Gastroesophageal sphincter (tissue), 4 donors: Measurements from ENCODE around the gene GNAQ. TPM values are rescaled to one million over a fixed set of nuclear protein-coding genes. Genes with fewer than 3 reads are reported as not detected.
"Not testable (repeated sequence)": the region's sequence is repeated elsewhere in the genome, so short reads cannot be mapped to it uniquely, and the experiment has no call there.

Source experiments
- ATAC-seq: fragments of 150-250 bp; one replicate; pipeline ENCODE4 v1.9.1; 2016; ENCODE audit warnings: mild to moderate bottlenecking, moderate library complexity
- H3K27ac ChIP-seq, 4 donors: fragments of 200-600 bp; sonication (generic) in 3 of 4; 1 replicate in 3 of 4; 2 replicates in 1 of 4; pipeline ENCODE4 v1.5.1; 2016 to 2019
- H3K27me3 ChIP-seq: fragments of 200-600 bp; sonication (generic); one replicate; pipeline ENCODE4 v1.5.1; 2019
- H3K36me3 ChIP-seq, 2 donors: fragments of 200-600 bp; sonication (generic); one replicate each; pipeline ENCODE4 v1.5.1; 2019; ENCODE audit warnings: control low read depth in 1 of 2
- H3K4me1 ChIP-seq, 3 donors: fragments of 200-600 bp; sonication (generic); 1 replicate in 2 of 3; 2 replicates in 1 of 3; pipeline ENCODE4 v1.5.1; 2016 to 2019; ENCODE audit warnings: control low read depth in 2 of 3
- H3K4me3 ChIP-seq, 2 donors: fragments of 200-600 bp; sonication (generic); one replicate each; pipeline ENCODE4 v1.5.1; 2019; ENCODE audit warnings: mild to moderate bottlenecking in 1 of 2, moderate library complexity in 1 of 2
- H3K9me3 ChIP-seq, 3 donors: fragments of 200-600 bp; sonication (generic); one replicate each; pipeline ENCODE4 v1.5.1; 2017 to 2019; ENCODE audit warnings: control low read depth in 2 of 3
- CTCF ChIP-seq, 4 experiments: fragments of 200-600 bp in 2 of 4; fragments of 450-650 bp in 2 of 4; sonication (generic) in 1 of 4; IDR thresholded peaks; one replicate each; pipeline ENCODE4 v1.5.1; 2017 to 2019; ENCODE audit warnings: antibody characterized with exemption in 4 of 4, mild to moderate bottlenecking in 2 of 4, moderate library complexity in 2 of 4
- EP300 ChIP-seq: sonication (generic); formaldehyde crosslinking; IDR thresholded peaks from one replicate; pipeline ENCODE4 v1.6.1; 2017; ENCODE audit warnings: antibody characterized with exemption, mild to moderate bottlenecking
- POLR2A ChIP-seq, 2 donors: fragments of 450-650 bp; IDR thresholded peaks; one replicate each; pipeline ENCODE4 v1.6.1; 2017; ENCODE audit warnings: antibody characterized with exemption in 2 of 2, mild to moderate bottlenecking in 2 of 2, moderate library complexity in 1 of 2
- POLR2AphosphoS5 ChIP-seq: sonication (generic); formaldehyde crosslinking; IDR thresholded peaks from one replicate; pipeline ENCODE4 v1.6.1; 2017; ENCODE audit warnings: antibody characterized with exemption
- WGBS, 2 donors: methylation state at CpG; one replicate each; pipeline ENCODE4 v1.1.5; 2018; ENCODE audit warnings: low coverage in 1 of 2; 5-methylcytosine and 5-hydroxymethylcytosine counted together
- total RNA-seq, 4 donors: library from RNA; depleted of rRNA; stranded (reverse); fragments of >200 nt; gene quantifications; one replicate each; pipeline ENCODE4 v1.1.0, GENCODE V29; 2016

The GNAQ gene
- total RNA-seq, 4 donors from 2014 or later, result 57.6 to 86.4 (median 70.8) TPM

DNA sequence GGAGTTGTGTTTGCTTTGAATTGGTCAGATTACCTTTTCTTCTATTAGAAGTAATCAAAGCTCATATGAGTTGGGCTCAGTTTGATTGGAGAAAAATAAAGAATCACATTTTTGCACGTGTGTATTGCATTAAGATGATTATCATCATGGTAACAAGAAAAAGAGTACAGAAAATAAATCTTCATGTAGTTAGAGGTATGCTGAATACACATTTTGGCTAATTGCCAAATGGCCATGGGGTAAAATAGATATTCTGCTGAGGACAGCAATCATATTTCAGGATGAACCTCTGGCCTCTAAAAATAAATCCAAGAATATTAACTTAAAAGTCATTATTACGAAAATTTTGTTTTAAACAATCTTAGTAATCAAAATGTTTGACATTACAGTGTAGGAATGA, 38.9 kb upstream of the GNAQ start:
- Histone ChIP-seq H3K36me3 (no peaks in the 10 kb centered on the region), H3K4me3 (no peak overlapping the region), H3K27ac (no peak overlapping the region), H3K9me3 (no peaks in the 10 kb centered on the region), H3K27me3 (no peaks in the 10 kb centered on the region), H3K4me1 (no peaks in the 10 kb centered on the region)
- WGBS, 2 donors, result 32 to 50% methylated on average over 2 of the region's 2 CpGs
- no peak for ATAC-seq
- TF ChIP-seq POLR2AphosphoS5 (no peak), POLR2A (IDR thresholded peaks at IDR 0.05) (no peak), CTCF (IDR thresholded peaks at IDR 0.05) (no peak), EP300 (no peak)

DNA sequence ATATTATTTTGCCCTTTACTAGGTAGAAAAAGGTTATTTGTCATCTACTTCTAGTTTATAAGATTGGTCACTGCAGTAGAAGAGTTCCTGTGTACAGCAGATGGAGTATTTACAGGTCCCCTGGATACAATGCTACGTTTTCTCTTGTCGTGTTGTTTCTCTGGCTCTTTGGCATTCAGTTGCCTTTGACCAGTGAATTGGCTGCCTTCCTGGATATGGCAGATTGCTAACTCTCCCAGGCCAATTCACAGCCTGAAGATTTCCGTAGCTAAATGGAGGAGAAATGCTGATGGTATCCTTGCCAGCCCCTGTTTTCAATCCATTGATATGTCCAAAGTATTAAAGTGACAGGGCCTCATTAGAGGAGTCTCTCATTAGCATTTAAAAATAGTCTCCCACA, 32.5 kb upstream of the GNAQ start:
- no peak for ATAC-seq
- no peaks in the 10 kb centered on the region for H3K36me3 ChIP-seq
- TF ChIP-seq POLR2AphosphoS5 (no peak), EP300 (no peak), CTCF (IDR thresholded peaks at IDR 0.05) (no peak), POLR2A (IDR thresholded peaks at IDR 0.05) (no peak)
- no peak overlapping the region for H3K4me3 ChIP-seq
- 25 to 53% methylated on average over 3 of the region's 3 CpGs for WGBS, 2 donors
- H3K9me3 ChIP-seq, result peaks cover 0 to 10% (median 0%) of the 10 kb centered on the region in 3 donors
- no peak overlapping the region for H3K27ac ChIP-seq
- peaks cover 0 to 5% (median 0%) of the 10 kb centered on the region in 3 donors for H3K4me1 ChIP-seq
- H3K27me3 ChIP-seq, result no peaks in the 10 kb centered on the region

- no peaks in the 10 kb centered on the region for H3K36me3 ChIP-seq
- no peak overlapping the region for H3K4me3 ChIP-seq
- H3K9me3 ChIP-seq, result peaks cover 0 to 11% (median 0%) of the 10 kb centered on the region in 3 donors
- no peak for TF ChIP-seq EP300
- TF ChIP-seq POLR2A (IDR thresholded peaks at IDR 0.05), result no peak
- TF ChIP-seq CTCF (IDR thresholded peaks at IDR 0.05), result no peak
- TF ChIP-seq POLR2AphosphoS5, result no peak
- 78 to 85% methylated on average over 1 to 3 of the region's 3 CpGs for WGBS, 2 donors
- H3K27ac ChIP-seq, result no peak overlapping the region
- H3K27me3 ChIP-seq, result no peaks in the 10 kb centered on the region
- ATAC-seq, result no peak
- peaks cover 0 to 5% (median 0%) of the 10 kb centered on the region in 3 donors for H3K4me1 ChIP-seq
Measured at GRCh38 chr9:78062710-78063109, 31.1 kb upstream of the GNAQ start.

DNA sequence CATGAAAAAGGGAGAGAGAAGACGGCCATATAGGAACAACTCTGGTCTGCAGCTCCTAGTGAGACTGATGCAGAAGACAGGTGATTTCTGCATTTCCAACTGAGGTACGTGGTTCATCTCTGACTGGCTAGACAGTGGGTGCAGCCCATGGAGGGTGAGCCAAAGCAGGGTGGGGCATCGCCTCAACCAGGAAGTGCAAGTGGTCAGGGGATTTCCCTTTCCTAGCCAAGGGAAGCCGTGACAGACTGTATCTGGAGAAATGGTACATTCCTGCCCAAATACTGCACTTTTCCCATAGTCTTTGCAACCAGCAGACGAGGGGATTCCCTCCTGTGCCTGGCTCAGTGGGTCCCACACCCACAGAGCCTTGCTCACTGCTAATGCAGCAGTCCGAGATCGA, 22.6 kb upstream of the GNAQ start:
- 83 to 90% methylated on average over 2 of the region's 7 CpGs for WGBS, 2 donors

DNA sequence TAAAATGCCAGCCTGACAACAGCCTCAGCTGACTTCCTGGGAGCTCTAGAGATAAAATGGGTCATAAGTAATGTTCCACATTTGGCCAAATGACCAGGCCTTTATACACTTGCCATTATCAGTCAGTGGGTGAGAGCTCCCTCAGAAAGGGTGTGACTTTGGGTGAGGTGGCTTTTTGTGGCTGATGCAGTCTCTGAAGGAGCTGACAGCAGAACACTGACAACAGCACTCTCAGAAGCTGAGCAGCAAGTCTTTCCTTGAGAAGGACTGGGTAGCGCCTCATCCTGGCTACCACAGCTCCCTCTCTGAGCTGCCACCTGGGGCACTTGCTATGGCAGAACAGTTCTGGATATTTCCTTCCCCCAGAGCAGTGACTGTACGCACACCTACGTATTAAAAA, 22.0 kb upstream of the GNAQ start:
- H3K9me3 ChIP-seq, result peaks cover 0 to 8% (median 0%) of the 10 kb centered on the region in 3 donors
- no peak for ATAC-seq
- TF ChIP-seq POLR2A (IDR thresholded peaks at IDR 0.05) (no peak), EP300 (no peak), POLR2AphosphoS5 (no peak), CTCF (IDR thresholded peaks at IDR 0.05) (no peak)
- no peak overlapping the region for H3K4me3 ChIP-seq
- no peaks in the 10 kb centered on the region for H3K36me3 ChIP-seq
- no peak overlapping the region for H3K27ac ChIP-seq
- WGBS, 2 donors, result 97 to 100% methylated on average over 1 to 3 of the region's 3 CpGs
- no peaks in the 10 kb centered on the region for H3K4me1 ChIP-seq
- H3K27me3 ChIP-seq, result no peaks in the 10 kb centered on the region

More for the DNA sequence above, 22.6 kb upstream of the GNAQ start:
- H3K4me3 ChIP-seq, H3K27ac ChIP-seq, ATAC-seq, H3K4me1 ChIP-seq, H3K36me3 ChIP-seq, H3K27me3 ChIP-seq: not testable (repeated sequence)
- H3K9me3 ChIP-seq, result peaks cover 0 to 11% (median 0%) of the 10 kb centered on the region in 3 donors
